Ovary (tissue), 9 donors: ENCODE measurements around the gene STX18. TPM values are rescaled to one million over a fixed set of nuclear protein-coding genes. Genes with fewer than 3 reads are reported as not detected.

Experiments used
- DNase-seq, 5 donors: peaks; one replicate each; pipeline ENCODE4 v3.0.0-alpha.2; 2019 to 2020
- H3K27ac ChIP-seq, 2 donors: fragments of 200-600 bp; one replicate each; pipeline versions ENCODE4 v1.5.1 to v1.8.0; 2019 to 2022
- H3K27me3 ChIP-seq: fragments of 200-600 bp; one replicate; pipeline ENCODE4 v1.8.0; 2022
- H3K36me3 ChIP-seq: fragments of 200-600 bp; sonication (generic); one replicate; pipeline ENCODE4 v1.5.1; 2019
- H3K4me1 ChIP-seq: one replicate; pipeline ENCODE4 v1.8.1; 2013; ENCODE audit warnings: mild to moderate bottlenecking, moderate library complexity; ENCODE audit not compliant: insufficient read depth
- H3K4me3 ChIP-seq: fragments of 200-600 bp; sonication (generic); one replicate; pipeline ENCODE4 v1.5.1; 2017
- H3K9me3 ChIP-seq, 2 donors: fragments of 200-600 bp in 1 of 2; sonication (generic) in 1 of 2; one replicate each; pipeline versions ENCODE4 v1.5.1 to v1.8.1; 2013 to 2019; ENCODE audit warnings: mild to moderate bottlenecking in 1 of 2, moderate library complexity in 1 of 2
- EP300 ChIP-seq: sonication (generic); formaldehyde crosslinking; IDR thresholded peaks from one replicate; pipeline ENCODE4 v1.6.1; 2017; ENCODE audit warnings: antibody characterized with exemption
- POLR2A ChIP-seq: fragments of 450-650 bp; IDR thresholded peaks from one replicate; pipeline ENCODE4 v1.6.1; 2017; ENCODE audit warnings: antibody characterized with exemption, mild to moderate bottlenecking, moderate library complexity
- WGBS, 3 donors: extraction: QIAGEN DNeasy Blood & Tissue Kit in 1 of 3; methylation state at CpG; one replicate each; pipeline versions ENCODE4 v1.1.5 to v1.1.7; 2013 to 2017; 5-methylcytosine and 5-hydroxymethylcytosine counted together
- intact Hi-C, 4 donors: fragments of 100-400 bp; cut with DNase I; formaldehyde crosslinking; loops; one replicate each; pipeline versions ENCODE4 v1.11.0 to v1.15.1; 2022 to 2023
- polyA plus RNA-seq, 2 donors: library from polyadenylated mRNA; stranded (reverse); fragments of 200-250 nt in 1 of 2; fragments of 350-450 nt in 1 of 2; fragmentation: Illumina TruSeq in 1 of 2; extraction: RNeasy Lipid Tissue Mini Kit (QIAGEN cat#74804) in 1 of 2; gene quantifications; one replicate each; pipeline ENCODE4 v1.2.3, GENCODE V29; 2013 to 2014
- total RNA-seq, 7 donors: library from RNA; depleted of rRNA in 2 of 7; stranded (reverse); fragments of >200 nt in 2 of 7; fragmentation: NEBNext Ultra II Directional in 3 of 7; extraction: Animal tissue kit (Norgen Biotek cat#: 25700) in 3 of 7; gene quantifications; one replicate each; pipeline versions ENCODE4 v1.1.0 to v1.2.4, GENCODE V29; 2016 to 2023
- TF ChIP-seq, protein P1 (sequence below), 3 donors: fragments of 450-650 bp in 2 of 3; fragments of 200-600 bp in 1 of 3; IDR thresholded peaks; one replicate each; pipeline versions ENCODE4 v1.5.1 to v1.8.0; 2016 to 2022; ENCODE audit warnings: antibody characterized with exemption in 3 of 3, mild to moderate bottlenecking in 1 of 3
- donor health status: DM: no; HTN: no; CAD: no; lungs with moderate emphysema.
- donor health status: DM: no; HTN: no; CAD: no.
- donor health status: Bipolar disorder and iron deficiency.
- donor health status: DM: yes; HTN: yes; CAD: no.
- donor health status: DM: no; HTN: no; CAD: no.
- donor health status: DM: yes; HTN: yes; CAD: no.

Gene STX18
- total and polyA plus RNA-seq, 9 donors: 18.1 to 61.4 (median 31.9) TPM

DNA sequence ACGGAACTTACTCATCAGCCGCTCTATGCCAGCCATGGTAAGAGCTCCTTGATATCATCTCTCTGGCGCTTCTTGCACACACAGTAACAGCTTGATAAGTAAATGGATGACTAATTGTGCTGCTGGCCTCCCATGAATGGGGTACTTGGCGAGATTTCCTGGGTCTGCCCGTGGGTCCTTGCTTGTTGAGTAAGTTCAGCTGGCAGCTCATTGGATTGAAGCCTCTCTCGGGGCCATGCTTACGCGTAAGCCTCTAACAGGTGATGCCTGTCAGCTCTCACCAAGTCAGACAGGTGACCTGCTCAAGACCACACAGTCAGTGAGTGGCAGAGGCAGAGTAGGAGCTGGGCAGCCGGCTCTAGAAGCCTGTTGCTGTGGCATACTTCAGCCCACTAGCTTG, 147.2 kb downstream of the STX18 start:
- Histone ChIP-seq H3K9me3 (no peaks in the 10 kb centered on the region), H3K4me3 (no peak overlapping the region), H3K27ac (no peak overlapping the region), H3K36me3 (no peaks in the 10 kb centered on the region), H3K27me3 (no peaks in the 10 kb centered on the region), H3K4me1 (no peaks in the 10 kb centered on the region)
- intact Hi-C loops: no loop called here
- WGBS, 3 donors: 56 to 75% (median 73%) methylated on average over 9 of the region's 9 CpGs
- TF ChIP-seq, protein P1, sequence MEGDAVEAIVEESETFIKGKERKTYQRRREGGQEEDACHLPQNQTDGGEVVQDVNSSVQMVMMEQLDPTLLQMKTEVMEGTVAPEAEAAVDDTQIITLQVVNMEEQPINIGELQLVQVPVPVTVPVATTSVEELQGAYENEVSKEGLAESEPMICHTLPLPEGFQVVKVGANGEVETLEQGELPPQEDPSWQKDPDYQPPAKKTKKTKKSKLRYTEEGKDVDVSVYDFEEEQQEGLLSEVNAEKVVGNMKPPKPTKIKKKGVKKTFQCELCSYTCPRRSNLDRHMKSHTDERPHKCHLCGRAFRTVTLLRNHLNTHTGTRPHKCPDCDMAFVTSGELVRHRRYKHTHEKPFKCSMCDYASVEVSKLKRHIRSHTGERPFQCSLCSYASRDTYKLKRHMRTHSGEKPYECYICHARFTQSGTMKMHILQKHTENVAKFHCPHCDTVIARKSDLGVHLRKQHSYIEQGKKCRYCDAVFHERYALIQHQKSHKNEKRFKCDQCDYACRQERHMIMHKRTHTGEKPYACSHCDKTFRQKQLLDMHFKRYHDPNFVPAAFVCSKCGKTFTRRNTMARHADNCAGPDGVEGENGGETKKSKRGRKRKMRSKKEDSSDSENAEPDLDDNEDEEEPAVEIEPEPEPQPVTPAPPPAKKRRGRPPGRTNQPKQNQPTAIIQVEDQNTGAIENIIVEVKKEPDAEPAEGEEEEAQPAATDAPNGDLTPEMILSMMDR (IDR thresholded peaks at IDR 0.05): no peak
- TF ChIP-seq POLR2A (no peak), EP300 (no peak)
- DNase-seq: no peak

DNA sequence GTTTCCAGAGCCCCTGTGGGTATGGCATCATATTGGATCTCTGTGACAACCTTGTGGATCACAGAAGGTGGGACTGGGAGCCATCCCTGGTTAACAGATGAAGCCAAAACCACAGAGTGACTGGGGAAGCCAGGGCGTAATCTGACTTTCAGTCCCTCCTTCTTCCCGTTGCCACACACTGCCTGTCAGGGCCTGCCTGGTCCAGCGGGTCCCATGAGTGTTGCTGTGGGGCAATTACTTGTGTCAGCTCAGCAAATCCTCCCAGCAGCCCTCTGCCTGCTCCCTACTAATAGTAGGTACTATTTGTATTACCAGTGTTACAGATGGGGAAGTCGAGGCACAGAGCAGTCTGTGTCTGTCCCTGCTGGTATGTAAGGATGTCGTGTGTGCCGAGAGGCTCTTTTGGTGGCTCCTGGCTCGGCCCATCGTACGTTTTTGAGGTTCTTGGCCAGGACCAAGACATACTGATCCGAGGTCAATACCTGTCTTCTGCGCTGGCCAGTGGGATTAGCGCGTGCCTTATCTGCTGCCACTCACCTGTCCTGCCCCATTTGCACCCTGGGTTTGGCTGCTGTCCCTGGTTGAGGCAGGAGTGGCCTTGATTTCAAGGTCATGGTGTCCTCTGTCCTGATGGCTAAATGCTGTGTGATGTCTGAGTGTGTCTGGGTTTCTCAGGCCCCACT, 149.2 kb downstream of the STX18 start:
- Histone ChIP-seq H3K9me3 (no peaks in the 10 kb centered on the region), H3K36me3 (no peaks in the 10 kb centered on the region), H3K4me3 (no peak overlapping the region), H3K27me3 (no peaks in the 10 kb centered on the region), H3K4me1 (peaks cover 4% of the 10 kb centered on the region), H3K27ac (no peak overlapping the region)
- intact Hi-C loops: no loop called here
- WGBS, 3 donors: 82 to 90% (median 89%) methylated on average over 13 of the region's 13 CpGs
- DNase-seq: no peak
- TF ChIP-seq, protein P1 (IDR thresholded peaks at IDR 0.05): no peak
- no peak for TF ChIP-seq POLR2A
- TF ChIP-seq EP300: no peak

DNA sequence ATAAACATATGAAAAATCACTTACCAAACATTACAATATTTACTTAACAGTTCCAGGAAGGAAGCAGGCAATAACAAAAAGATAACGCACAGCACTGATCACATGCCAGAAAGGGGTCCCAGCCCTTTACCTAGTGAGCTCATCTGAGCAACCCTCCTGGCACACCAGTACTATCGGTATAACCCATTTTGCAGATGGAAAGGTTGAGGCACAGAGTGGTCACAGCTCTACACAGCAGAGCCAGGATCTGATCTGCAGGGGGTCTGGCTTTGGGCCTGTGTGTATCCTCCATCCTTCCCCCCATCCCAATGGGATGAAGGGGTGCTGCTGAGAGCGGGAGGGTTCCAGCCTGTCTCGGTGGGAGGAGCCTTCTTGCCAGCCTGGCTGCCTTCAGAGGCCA, 150.0 kb downstream of the STX18 start:
- no peaks in the 10 kb centered on the region for H3K27me3 ChIP-seq

DNA sequence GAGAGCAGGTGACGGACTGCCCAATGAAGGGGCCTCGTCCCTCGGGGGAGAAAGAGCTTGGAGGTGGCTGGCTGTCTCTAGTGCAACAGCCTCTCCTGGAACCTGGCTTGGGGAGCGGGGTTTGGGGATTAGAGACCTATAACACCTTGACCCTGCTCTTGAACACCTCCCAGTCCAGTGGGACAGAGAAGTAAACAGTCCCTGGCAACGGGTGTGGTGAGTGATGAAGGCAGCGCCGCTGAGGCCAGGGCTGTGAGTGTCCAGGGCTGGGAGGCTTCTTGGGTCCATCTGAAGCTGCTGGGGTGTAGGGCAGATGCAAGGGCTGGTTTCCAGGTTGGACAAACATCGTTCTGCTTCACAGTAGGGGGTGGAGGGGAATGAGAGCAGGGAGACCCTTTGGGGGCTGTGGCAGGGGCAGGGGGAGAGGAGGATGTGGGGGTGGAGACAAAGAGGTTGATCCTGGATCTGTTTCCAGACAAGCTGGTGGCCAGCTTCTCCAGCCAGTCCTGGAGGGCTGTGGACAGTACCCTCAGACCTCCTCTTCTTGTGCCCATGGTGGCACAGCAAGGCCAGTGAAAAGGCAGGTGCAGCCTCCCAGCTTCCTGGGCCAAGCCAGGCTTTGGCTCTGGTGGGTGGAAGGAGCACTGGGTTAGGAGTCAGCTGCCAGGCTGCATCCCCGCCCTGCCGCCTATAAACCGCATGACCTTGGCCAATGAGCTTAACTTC, 151.2 kb downstream of the STX18 start:
- Histone ChIP-seq H3K4me1 (peaks cover 5% of the 10 kb centered on the region), H3K27me3 (no peaks in the 10 kb centered on the region), H3K27ac (no peak overlapping the region), H3K9me3 (no peaks in the 10 kb centered on the region), H3K4me3 (no peak overlapping the region), H3K36me3 (no peaks in the 10 kb centered on the region)
- DNase-seq: no peak
- intact Hi-C loops: no loop called here
- 72 to 81% (median 76%) methylated on average over 11 of the region's 11 CpGs for WGBS, 3 donors
- TF ChIP-seq POLR2A (no peak), EP300 (no peak)
- TF ChIP-seq, protein P1 (IDR thresholded peaks at IDR 0.05): no peak

More for the DNA sequence above, 150.0 kb downstream of the STX18 start:
- Histone ChIP-seq H3K36me3 (no peaks in the 10 kb centered on the region), H3K4me1 (peaks cover 4% of the 10 kb centered on the region), H3K27ac (no peak overlapping the region), H3K9me3 (no peaks in the 10 kb centered on the region), H3K4me3 (no peak overlapping the region)
- intact Hi-C loops: no loop called here
- DNase-seq: no peak
- 48 to 72% (median 52%) methylated on average over 4 of the region's 4 CpGs for WGBS, 3 donors
- TF ChIP-seq, protein P1 (IDR thresholded peaks at IDR 0.05): no peak
- TF ChIP-seq POLR2A: no peak
- TF ChIP-seq EP300: no peak
